Mammary epithelial cell (primary cell): ENCODE data around the gene ERBB2.
"Not testable (repeated sequence)": the region's sequence is repeated elsewhere in the genome, so short reads cannot be mapped to it uniquely, and the experiment has no call there.

Experiments
- EZH2 ChIP-seq: IDR thresholded peaks from 2 replicates; pipeline ENCODE4 v1.6.1; 2012; ENCODE audit warnings: low read length, inconsistent platforms, borderline replicate concordance
- TF ChIP-seq, protein P1 (sequence below), 2 donors: IDR thresholded peaks in 1 of 2; conservative IDR thresholded peaks in 1 of 2; 2 replicates each; pipeline ENCODE4 v1.5.1; 2011 to 2012; ENCODE audit warnings: inconsistent platforms in 2 of 2, low read length in 2 of 2, mild to moderate bottlenecking in 2 of 2, control low read depth in 1 of 2, low read depth in 1 of 2; ENCODE audit not compliant: insufficient read depth in 1 of 2; ENCODE audit errors: extremely low read depth in 1 of 2

DNA sequence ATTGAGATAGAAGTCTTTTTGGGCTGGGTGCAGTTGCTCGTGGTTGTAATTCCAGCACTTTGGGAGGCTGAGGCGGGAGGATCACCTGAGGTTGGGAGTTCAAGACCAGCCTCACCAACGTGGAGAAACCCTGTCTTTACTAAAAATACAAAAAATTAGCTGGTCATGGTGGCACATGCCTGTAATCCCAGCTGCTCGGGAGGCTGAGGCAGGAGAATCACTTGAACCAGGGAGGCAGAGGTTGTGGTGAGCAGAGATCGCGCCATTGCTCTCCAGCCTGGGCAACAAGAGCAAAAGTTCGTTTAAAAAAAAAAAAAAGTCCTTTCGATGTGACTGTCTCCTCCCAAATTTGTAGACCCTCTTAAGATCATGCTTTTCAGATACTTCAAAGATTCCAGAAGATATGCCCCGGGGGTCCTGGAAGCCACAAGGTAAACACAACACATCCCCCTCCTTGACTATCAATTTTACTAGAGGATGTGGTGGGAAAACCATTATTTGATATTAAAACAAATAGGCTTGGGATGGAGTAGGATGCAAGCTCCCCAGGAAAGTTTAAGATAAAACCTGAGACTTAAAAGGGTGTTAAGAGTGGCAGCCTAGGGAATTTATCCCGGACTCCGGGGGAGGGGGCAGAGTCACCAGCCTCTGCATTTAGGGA is 577 bp upstream of the ERBB2 start:
- TF ChIP-seq, protein P1, sequence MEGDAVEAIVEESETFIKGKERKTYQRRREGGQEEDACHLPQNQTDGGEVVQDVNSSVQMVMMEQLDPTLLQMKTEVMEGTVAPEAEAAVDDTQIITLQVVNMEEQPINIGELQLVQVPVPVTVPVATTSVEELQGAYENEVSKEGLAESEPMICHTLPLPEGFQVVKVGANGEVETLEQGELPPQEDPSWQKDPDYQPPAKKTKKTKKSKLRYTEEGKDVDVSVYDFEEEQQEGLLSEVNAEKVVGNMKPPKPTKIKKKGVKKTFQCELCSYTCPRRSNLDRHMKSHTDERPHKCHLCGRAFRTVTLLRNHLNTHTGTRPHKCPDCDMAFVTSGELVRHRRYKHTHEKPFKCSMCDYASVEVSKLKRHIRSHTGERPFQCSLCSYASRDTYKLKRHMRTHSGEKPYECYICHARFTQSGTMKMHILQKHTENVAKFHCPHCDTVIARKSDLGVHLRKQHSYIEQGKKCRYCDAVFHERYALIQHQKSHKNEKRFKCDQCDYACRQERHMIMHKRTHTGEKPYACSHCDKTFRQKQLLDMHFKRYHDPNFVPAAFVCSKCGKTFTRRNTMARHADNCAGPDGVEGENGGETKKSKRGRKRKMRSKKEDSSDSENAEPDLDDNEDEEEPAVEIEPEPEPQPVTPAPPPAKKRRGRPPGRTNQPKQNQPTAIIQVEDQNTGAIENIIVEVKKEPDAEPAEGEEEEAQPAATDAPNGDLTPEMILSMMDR (conservative IDR thresholded peaks at IDR 0.05 in 1 of 2, IDR thresholded peaks at IDR 0.05 in 1 of 2; ENCODE audit: extremely low read depth in 1 of 2, insufficient read depth in 1 of 2, low read depth in 1 of 2, low read length in 2 of 2): not testable (repeated sequence)
- not testable (repeated sequence) for TF ChIP-seq EZH2
